Erythroblast (primary cell): ENCODE data around the gene SPNS2.

Experiments used
- DNase-seq, 2 experiments: peaks; one replicate each; lab custom pipeline; 2025; lab: John Stamatoyannopoulos, UW
- GATA1 ChIP-seq: IDR thresholded peaks from 2 replicates; pipeline ENCODE4 v1.6.1; 2011; ENCODE audit warnings: low read depth, mild to moderate bottlenecking, control low read depth, low read length, moderate library complexity
- POLR2A ChIP-seq: IDR thresholded peaks from 2 replicates; pipeline ENCODE4 v1.6.1; 2011; ENCODE audit warnings: mild to moderate bottlenecking, low read length

The SPNS2 gene

DNA sequence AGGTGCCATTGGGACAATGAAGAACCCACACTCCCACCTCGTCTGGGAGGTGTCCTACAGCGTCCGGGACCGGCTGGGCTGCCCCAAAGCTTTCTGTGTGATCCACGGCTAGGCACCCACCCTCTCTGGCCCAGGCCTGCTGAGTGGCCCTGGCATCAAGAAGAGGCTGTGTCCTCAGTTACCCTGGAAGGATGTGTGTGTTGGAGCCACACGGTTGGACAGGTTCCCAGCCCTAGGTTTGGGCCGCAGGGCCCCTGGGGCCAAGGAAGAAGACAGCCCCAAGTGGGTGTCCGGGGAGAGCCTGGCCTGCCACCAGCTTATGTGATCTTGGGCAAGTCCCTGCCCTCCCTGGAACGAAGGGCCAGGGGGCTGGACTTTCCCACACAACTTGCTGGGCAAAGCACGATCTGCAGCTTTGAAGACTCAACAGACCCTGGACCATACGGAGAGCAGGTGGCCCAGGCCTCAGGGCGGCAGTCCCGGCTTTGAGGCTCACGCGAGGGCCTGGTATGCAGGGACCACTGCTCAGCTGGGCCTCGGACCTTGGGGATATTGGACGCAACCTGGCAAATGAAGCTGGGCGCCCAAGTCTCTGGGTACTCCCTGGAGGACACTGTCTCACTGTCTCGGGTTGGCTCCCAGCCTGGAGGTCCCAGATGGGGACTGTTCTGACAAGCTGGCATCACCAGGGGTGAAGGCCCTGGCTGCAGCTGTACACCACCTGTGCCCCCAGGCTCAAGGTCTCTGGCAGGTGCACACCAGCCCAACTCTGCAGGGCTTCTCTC, 39.0 kb downstream of the SPNS2 start:
- DNase-seq = no peak

GRCh38 chr17:4538236-4539002, 39.7 kb downstream of the SPNS2 start:
- DNase-seq = no peak
- no peak for TF ChIP-seq POLR2A
- TF ChIP-seq GATA1 = no peak

More for the DNA sequence above, 39.0 kb downstream of the SPNS2 start:
- TF ChIP-seq GATA1 (no peak), POLR2A (no peak)

GRCh38 chr17:4539025-4539424, 40.3 kb downstream of the SPNS2 start:
- TF ChIP-seq POLR2A (no peak), GATA1 (no peak)
- no peak for DNase-seq

DNA sequence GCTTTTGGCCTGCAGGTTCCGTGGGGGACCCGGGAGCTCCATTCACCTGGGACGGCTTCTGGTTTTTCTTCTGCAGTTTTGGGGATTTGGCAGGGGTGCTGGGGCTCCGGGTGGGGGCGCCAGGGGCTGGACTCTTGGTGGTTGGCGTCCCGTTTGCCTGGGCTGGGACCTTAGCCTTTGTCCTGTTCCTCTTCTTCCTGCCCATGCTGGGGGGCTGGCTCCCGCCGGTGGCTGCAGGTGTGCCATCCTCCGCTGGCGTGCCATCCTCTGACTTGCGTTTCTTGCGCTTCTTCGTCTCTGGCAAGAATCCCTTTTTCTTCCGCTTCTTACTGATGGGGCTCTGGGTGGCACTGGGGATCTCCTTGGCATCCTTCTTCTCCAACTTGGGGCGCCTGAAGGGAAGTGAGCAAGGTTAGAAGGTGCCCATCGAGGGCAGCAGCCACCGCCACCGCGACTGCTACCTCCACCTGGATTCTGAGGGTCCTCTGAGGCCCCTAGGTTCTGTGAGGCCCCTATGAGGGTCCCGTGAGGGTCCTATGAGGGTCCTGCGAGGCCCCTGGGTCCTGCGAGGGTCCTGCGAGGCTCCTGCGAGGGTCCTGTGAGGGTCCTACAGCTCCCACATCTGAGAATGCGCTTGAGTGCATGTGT, 41.0 kb downstream of the SPNS2 start:
- no peak for DNase-seq
- TF ChIP-seq POLR2A (no peak), GATA1 (no peak)

GRCh38 chr17:4540224-4540651, 41.6 kb downstream of the SPNS2 start:
- DNase-seq = peak in 1 of 2 experiments; percentile 22
- TF ChIP-seq POLR2A (no peak), GATA1 (no peak)

DNA sequence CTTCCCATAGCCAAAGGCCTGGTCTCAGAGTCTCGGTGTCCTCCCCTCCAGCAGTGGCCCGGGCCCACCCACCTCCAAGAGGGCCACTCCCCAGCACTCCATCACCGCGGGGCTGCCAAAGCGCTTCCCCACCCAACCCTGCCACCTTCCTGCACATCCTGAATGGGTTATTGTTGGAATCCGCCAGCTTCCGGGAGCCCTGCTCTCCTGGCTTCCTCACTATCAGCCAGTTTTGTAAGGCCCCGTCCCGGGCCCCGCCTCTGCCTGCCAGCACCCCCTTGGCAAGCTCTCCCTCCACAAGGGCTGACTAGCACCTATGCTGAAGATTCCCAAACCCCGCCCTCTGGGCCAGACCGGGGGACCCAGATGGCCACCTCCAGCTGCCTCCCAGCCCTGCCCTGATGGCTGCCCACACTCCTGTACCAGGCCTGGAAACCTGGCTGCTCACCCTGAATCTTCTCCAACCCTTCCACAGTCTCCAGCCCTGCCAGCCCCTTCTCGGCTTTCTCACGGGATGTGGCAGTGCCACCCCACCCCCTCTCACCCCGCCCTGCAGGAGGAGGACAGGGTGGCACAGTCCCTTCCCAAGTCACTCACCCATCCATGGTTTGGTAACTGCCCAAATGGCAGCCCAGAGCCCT, 42.1 kb downstream of the SPNS2 start:
- DNase-seq = no peak

GRCh38 chr17:4541328-4542002, 42.8 kb downstream of the SPNS2 start:
- DNase-seq = no peak
- TF ChIP-seq POLR2A (no peak), GATA1 (no peak)

More for the DNA sequence above, 42.1 kb downstream of the SPNS2 start:
- TF ChIP-seq POLR2A (no peak), GATA1 (no peak)

- TF ChIP-seq GATA1 (no peak), POLR2A (no peak)
- DNase-seq = no peak
Observed at GRCh38 chr17:4542003-4542725, 43.5 kb downstream of the SPNS2 start.

- TF ChIP-seq GATA1 (no peak), POLR2A (no peak)
- no peak for DNase-seq
Observed at GRCh38 chr17:4542726-4543191, 44.1 kb downstream of the SPNS2 start.

DNA sequence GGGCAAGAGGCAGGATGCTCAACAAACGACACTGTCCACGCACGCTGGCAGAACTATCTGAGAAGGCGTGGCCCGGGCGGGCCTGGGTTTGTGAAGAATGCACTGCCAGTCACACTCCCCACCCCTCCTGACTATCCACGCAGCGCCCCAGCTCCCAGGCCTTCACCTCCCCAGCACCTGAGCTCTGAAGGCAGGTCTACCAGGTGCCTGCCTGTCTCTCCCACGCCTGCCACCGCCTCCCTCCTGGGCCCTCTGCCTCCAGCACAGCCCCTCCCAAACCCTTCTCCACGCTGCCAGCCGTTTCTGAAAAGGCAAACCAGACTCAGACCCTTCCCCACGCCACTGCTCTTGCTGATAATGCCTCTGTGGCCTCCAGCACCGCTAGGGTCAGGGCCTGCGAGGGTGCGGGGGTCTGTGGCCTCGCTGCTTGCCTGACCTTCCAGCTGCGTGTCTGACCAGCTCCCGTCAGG, 44.9 kb downstream of the SPNS2 start:
- no peak for TF ChIP-seq GATA1
- TF ChIP-seq POLR2A = no peak
- DNase-seq = no peak

- no peak for TF ChIP-seq POLR2A
- no peak for TF ChIP-seq GATA1
Observed at GRCh38 chr17:4544135-4544950, 45.7 kb downstream of the SPNS2 start.

GRCh38 chr17:4544951-4545216, 46.2 kb downstream of the SPNS2 start:
- TF ChIP-seq GATA1 (no peak), POLR2A (no peak)
- no peak for DNase-seq

More at GRCh38 chr17:4544135-4544950, 45.7 kb downstream of the SPNS2 start:
- DNase-seq = no peak
